GM12878 (cell line): ENCODE measurements around the gene LSM12.

Experiments
- CTCF ChIP-seq, 3 experiments: IDR thresholded peaks in 2 of 3; conservative IDR thresholded peaks in 1 of 3; 2 replicates each; pipeline ENCODE4 v1.5.1; 2011; ENCODE audit warnings: low read depth in 3 of 3, low read length in 3 of 3, mild to moderate bottlenecking in 3 of 3, control low read depth in 2 of 3, moderate library complexity in 2 of 3, inconsistent platforms in 1 of 3, mixed read lengths in 1 of 3; ENCODE audit not compliant: control insufficient read depth in 2 of 3, insufficient read depth in 1 of 3; ENCODE audit errors: extremely low read depth in 1 of 3
- HDAC2 ChIP-seq: fragments of 200-600 bp; sonication (generic); IDR thresholded peaks from 2 replicates; pipeline ENCODE4 v1.6.1; 2017
- POLR2A ChIP-seq: IDR thresholded peaks from 2 replicates; pipeline ENCODE4 v1.6.1; 2011; ENCODE audit warnings: low read depth, mild to moderate bottlenecking, low read length
- POLR2AphosphoS5 ChIP-seq: IDR thresholded peaks from 2 replicates; pipeline ENCODE4 v1.6.1; 2011; ENCODE audit warnings: mild to moderate bottlenecking, low read length, inconsistent platforms
- RAD21 ChIP-seq: IDR thresholded peaks from 2 replicates; pipeline ENCODE4 v1.6.1; 2011; ENCODE audit warnings: mild to moderate bottlenecking, low read depth, low read length, moderate library complexity; ENCODE audit not compliant: insufficient read depth
- SP1 ChIP-seq: IDR thresholded peaks from one replicate; pipeline ENCODE4 v1.6.1; 2011; ENCODE audit warnings: low read depth, low read length
- ZBTB33 ChIP-seq: fragments of 450-650 bp; IDR thresholded peaks from 2 replicates; pipeline ENCODE4 v1.6.1; 2017; ENCODE audit warnings: mild to moderate bottlenecking

- TF ChIP-seq POLR2AphosphoS5: no peak
- TF ChIP-seq SP1: no peak
- no peak for TF ChIP-seq ZBTB33
- no peak for TF ChIP-seq POLR2A
- no peak for TF ChIP-seq CTCF (IDR thresholded peaks at IDR 0.05 in 2 of 3, conservative IDR thresholded peaks at IDR 0.05 in 1 of 3; ENCODE audit: control insufficient read depth in 2 of 3, extremely low read depth in 1 of 3, insufficient read depth in 1 of 3, low read depth in 3 of 3, low read length in 3 of 3)
- TF ChIP-seq RAD21: no peak
- TF ChIP-seq HDAC2: no peak
Observed at GRCh38 chr17:43992641-43993040, 73.8 kb downstream of the LSM12 start.
